Glomerular visceral epithelial cell (primary cell): ENCODE data around the gene ASPDH.
"Not testable (repeated sequence)": the region's sequence is repeated elsewhere in the genome, so short reads cannot be mapped to it uniquely, and the experiment has no call there.

Source experiments
- DNase-seq: peaks from one replicate; pipeline ENCODE4 v3.0.0-alpha.2; 2016; ENCODE audit errors: extremely low spot score

The ASPDH gene

DNA sequence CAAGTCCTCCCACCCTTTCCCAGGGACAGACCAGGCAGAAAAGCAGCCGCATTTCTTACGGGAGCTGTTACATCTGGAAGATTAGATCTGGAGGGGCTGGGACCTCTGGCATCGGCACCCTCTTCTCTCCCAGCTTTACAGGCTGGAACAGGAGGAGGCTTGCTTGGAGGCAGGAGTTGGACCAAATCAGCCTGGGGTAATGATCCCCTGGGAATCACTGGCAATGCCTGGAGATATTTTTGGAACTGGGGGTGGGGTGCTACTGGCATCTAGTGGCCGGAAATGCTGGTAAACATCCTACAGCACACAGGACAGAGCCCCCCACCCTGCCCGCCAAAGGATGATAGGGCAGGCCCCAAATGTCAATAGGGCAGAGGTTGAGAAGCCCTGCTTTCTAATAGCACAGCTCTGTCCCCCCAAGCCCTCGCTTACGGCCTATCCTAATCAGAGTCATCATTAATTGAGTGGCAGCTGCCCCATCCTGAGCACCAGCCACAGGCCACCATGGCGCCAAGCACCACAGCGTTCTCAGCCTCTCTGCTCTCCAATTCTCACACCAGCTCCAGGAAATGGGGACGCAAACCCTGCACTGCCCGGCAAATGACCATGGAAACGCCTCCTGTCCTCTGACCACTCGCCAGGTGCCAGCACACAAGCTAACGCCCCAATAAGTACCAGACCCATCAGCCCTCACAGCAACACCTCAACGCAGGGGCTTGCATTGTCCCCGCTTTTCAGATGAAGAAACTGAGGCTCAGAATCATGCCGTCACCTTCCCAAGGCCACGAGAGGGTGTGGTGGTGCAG, 33.9 kb upstream of the ASPDH start:
- DNase-seq = no peak

DNA sequence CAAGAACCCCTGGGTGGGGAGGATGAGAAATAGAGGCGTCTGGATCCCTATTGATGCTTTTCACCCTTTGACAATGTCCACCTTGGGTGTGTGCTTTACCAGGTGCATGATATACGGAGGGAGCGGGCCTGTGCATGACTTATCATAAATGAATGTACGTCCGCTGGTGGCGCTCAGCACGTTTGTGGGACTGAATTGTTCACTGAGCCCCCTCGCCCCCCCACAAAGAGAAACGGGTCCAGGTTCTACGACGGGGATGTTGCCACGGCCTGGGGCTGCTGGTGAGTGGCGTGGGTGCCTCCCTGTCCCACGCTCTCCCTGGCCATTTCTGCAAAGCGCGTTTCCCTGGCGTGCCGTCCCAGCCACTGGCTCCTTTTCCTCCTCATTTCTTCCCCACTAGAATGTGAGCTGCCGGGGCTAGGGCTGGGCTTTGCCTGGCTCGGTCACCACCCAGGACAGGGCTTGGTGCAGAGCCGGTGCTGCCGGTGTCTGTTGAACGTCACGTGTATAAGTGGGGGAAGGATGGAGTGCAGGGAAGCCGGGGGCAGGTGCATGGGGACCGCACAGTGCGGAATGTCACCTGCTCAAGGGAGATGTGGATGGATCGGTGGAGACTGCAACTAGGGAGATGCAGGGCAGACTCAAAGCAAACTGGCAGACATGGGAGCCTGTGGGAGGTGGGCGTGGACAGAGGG, 33.0 kb upstream of the ASPDH start:
- no peak for DNase-seq

DNA sequence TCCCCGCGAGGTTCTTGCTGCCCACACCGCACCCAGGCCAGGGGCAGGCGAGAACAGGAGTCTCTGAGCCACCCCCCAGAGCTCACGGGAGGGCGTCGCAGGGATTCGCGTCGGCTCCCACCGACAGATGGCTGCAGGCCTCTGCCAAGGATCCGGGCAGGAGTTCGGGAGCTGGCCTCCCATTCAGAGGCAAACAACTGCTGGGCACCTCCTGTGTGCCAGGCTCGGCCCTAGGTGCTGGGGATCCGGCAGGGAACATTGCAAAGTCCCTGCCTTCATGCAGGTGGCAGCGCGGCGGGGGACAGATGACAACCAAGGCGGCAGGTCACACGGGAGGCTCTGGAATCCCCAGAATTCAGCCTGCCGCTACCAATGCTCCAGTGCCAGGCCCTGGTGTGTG, 29.2 kb upstream of the ASPDH start:
- DNase-seq = no peak

DNA sequence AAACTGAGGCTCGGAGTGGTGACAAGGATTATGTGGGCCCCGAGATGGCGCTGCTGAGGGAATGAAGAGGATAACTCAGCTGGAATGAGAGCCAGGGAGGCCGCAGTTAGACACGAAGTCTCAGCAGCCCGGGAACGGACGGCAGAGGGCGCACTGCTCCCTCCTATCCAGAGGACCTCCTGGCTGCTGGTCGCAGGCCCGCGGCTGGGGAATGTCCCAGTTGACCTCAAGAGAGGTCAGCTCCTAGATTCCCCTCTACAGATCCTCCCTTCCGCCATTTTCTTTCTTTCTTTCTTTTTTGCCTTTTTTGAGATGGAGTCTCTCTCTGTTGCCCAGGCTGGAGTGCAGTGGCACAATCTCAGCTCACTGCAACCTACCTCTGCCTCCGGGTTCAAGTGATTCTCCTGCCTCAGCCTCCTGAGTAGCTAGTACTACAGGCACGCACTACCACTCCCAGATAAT, 24.1 kb upstream of the ASPDH start:
- peak; percentile 73 for DNase-seq

DNA sequence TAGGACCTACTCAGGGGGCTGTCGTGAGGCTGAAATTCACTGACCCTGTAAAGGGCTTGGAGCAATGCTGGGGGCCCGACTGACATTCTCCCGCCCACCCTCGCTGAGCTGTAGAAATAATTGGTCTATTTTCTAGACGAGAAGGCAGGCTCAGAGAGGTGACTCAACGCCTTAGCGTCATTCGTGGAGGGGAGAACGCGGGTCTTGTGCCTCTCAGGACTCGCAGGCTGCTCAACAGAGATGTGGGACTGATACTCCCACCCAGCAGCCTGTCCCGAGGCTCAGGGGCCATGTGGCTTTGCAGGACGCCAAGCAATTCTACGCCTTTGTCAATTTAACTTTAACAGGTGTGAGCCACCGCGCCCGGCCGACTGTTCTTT, 23.6 kb upstream of the ASPDH start:
- no peak for DNase-seq

DNA sequence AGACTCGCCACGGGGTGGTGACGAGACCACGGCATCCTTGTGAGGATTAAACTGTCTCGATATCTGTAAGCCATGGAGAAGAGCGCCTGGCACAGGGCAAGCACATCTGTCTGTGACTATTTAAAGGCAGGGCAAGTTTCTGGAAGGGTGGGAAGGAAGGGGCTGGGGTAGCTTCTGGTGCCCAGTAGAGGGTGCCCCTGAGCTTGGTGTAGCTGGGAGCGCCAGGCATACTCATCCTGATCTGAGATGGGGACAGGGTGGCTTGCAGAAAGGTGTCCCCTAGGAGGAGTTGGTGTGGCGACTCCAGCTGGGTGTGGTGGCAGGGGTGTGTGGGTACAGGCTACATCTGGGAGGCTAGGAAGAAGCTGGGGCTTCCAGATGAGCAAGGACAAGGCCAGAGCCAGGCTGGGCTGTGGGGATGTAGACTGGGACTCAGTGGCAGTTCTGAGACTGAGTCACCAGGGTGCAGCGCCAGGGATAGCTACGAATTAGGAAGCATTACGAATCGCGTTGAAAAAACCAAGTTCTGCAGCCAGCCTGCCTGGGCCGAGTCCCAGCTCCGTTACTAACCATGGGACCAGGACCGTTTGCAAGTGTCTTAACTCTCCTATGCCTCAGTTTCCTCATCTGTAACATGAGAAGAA, 23.1 kb upstream of the ASPDH start:
- no peak for DNase-seq

DNA sequence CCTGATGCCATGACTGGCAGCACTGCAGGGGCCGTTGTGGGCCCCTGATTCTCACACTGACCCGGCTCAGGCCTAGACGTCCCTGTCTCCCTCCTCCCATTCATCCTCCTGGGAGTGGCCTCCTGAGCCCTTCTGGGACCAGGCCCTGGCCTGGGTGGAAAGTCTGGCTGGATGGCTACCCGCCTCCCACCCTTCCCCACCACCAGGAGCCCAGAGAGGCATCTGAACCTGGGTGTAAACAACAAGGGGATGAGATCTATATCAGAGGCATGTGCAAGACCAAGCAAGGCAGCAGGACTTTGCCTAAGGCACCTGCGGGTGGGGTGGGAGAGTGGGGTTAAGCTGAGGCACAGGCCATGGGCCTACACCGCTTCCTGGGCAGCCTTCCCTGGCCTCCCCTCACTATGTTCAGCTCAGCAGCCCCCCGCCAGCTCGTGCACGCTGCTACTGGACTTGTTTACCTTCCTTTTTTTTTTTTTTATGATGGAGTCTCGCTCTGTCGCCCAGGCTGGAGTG, 22.0 kb upstream of the ASPDH start:
- no peak for DNase-seq

DNA sequence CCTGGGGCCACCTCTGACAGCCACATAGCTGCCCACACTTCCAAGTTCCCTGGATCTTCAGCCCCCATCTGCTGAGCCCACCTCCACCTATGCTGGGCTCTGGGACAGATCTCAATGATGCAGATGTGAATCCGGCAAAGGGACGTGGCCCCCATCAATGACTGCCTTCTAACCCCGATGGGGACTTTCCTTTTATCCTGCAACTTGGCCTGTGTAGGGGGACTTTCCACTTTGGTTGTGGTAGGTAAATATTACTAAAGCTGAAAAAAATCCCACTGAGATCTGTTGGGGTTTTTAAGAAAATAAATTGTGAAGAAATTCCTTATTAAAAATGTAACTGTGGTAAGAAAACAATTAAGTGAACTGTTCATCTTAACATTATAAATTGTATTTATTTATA, 20.8 kb upstream of the ASPDH start:
- DNase-seq = no peak

DNA sequence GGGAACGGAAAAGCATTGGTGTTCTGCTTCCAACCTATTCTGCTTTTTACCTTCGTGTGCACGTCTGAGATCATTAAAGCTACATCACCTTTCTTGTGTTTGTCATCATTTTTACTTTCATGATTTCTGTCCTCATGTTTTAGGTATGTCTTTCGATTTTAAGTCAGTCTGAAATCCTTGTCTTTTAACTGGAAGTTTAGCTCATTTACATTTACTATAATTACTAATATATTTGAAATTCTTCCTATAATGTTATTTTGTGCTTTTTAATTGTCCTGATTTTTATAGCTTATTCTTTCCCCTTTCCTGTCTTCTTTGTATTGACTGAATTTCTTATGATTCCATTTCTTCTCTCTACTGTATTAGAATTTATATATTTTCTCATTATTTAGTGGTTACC, 19.2 kb upstream of the ASPDH start:
- DNase-seq = no peak

DNA sequence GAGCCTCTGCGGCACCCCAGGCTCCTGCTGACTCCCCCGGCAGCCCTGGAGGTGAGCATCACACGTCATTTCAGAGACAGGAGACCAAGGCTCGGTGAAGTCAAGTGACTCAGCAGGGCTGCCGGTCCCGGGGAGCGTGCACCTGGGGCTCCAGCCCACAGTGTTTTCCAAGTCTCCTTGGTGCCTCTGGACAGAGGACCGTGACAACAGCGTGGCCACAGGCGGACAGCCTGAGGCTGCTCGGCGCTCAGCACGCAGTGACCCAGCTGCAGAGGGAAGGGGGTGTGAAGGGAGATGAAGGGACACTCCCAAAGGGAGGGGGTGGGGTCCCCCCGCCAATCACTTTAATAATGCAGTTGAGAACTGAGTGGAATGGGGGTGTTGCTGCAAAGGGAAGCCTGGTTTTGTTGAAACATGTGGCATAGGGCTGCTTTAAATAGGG, 17.5 kb upstream of the ASPDH start:
- DNase-seq = no peak

DNA sequence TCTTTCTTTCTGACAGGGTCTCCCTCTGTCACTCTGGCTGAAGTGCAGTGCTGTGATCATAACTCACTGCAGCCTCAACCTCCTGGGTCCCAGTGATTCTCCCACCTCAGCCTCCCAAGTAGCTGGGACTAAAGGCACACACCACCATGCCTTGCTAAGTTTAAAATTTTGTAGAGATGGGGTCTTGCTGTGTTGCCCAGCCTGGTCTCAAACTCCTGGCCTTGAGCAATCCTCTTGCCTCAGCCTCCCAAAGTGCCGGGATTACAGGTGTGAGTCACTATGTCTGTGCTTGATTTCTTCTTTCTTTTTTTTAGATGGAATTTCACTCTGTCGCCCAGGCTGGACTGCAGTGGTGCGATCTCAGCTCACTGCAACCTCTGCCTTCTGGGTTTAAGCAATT, 14.3 kb upstream of the ASPDH start:
- DNase-seq = not testable (repeated sequence)

DNA sequence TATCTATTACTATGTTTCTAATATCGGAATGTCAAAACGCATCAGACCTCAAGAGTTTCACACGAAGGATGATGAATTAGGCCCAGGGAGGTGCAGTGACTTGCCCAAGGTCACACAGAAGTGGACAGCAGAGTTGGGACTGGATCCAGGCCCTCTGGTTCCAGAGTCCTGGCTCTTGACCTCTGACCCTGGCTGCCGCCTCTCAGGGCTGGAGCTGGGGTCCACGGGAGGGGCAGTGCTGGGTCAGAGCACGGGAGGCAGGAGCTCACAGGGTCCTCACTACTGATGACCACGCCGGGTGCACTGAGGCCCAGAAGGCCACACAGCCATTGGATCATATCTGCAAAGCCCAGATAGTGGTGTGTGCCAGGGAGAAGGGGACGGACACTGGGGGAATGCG, 9.2 kb upstream of the ASPDH start:
- DNase-seq = no peak

DNA sequence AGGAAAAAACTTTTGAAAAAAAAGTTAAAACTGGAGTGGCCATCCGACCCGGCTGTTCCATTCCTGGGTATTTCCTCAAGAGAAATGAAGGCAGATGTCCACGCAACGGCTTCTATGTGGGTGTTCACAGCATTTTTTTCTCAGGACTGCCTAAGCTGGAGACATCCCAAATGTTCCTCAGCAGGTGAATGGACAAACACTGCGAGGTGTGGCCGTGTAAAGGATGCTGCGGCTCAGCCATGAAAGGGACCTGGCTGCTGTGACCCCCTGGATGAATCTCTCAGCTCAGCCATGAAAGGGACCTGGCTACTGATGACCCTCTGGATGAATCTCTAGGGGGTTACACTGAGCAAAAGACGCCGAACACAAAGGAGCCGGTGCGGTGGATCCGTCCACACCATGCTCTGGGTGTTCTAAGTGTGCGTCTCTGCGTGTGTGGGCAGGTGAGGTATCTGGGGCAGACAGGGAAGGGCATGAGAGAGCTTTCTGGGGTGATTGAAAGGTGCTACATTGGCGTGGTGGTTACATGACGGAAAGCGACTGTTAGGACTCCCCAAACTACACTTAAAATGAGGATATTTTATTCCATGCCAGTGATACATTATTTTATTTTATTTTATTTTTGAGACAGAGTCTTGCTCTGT, 7.2 kb upstream of the ASPDH start:
- no peak for DNase-seq

DNA sequence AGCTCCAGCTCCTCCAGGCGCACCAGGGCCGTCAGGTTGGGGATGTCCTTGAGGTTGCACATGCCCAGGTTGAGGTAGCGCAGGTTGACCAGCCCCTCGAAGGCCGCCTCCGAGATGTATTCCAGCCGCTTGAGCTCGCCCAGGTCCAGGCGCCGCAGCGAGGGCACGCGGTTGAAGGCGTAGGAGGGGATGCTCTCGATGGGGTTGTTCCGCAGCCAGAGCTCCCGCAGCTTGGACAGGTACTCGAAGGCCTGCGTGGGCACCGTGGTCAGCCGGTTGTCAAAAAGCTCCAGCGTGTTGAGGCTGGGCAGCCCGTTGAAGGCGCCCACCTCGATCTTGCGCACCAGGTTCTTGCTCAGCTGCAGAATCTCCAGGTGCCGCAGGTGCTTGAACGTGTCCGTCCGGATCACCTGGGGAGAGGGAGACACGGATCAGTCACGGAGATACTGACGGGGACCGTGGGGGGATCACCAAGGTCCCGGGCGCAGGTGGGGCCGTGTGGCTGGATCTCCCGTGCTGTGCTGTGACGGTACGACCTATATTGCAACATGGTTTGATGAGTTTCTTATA, 5.4 kb upstream of the ASPDH start:
- DNase-seq = no peak

DNA sequence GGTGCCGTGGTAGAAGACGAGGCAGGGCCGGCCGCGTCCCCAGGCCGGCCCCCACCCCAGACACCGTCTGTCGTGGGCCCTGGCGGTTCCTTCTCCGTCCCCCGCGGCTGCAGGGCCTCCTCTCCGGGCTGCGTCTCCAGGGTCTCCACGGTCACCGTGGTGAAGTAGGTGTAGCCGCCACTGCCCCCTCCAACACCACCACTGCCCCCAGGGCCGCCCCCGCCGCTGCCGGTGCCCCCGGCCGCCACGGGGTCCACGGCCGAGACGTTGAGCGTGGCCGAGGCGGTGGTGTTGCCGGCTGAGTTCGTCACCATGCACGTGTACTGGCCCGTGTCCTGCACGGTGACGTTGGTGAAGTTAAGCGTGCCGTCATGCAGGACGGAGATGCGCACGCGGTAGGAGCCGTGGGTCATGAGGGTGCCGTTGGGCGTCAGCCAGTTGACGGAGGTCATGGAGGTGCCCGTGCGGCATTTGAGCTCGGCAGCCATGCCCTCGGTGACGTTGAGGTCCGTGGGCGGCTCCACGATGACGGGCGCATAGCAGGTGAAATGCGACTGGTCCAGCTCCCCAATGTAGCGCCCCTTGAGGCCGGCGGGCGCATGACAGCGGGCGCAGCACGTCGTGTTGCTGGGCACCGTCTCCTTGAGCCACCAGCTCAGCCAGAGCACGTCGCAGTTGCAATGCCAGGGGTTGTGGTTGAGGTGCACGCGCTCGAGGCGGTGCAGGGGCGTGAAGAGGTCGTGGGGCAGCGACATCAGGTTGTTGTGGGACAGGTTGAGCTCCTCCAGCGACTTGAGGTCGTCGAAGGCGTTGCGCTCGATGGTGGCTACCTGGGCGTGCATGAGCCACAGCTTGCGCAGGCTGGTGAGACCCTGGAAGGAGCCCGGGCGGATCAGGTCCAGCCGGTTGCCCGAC, 4.6 kb upstream of the ASPDH start:
- no peak for DNase-seq

DNA sequence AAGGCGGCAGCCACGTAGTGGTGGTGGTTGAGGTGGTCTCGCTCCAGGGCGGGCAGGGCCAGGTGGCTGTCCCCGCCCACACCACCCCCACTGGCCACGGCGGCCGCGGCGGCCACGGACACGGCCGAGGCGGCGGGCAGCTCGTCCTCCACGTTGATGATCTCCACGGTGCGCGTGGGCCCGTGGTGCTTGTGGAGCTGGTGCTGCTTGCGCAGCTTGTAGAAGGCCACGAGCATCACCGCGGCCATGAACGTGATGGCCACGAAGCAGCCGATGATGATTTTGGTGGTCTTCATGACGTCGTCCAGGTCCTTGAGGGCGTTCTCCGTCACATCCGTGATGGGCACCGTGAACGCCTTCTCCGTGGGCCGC, 4.0 kb upstream of the ASPDH start:
- no peak for DNase-seq

DNA sequence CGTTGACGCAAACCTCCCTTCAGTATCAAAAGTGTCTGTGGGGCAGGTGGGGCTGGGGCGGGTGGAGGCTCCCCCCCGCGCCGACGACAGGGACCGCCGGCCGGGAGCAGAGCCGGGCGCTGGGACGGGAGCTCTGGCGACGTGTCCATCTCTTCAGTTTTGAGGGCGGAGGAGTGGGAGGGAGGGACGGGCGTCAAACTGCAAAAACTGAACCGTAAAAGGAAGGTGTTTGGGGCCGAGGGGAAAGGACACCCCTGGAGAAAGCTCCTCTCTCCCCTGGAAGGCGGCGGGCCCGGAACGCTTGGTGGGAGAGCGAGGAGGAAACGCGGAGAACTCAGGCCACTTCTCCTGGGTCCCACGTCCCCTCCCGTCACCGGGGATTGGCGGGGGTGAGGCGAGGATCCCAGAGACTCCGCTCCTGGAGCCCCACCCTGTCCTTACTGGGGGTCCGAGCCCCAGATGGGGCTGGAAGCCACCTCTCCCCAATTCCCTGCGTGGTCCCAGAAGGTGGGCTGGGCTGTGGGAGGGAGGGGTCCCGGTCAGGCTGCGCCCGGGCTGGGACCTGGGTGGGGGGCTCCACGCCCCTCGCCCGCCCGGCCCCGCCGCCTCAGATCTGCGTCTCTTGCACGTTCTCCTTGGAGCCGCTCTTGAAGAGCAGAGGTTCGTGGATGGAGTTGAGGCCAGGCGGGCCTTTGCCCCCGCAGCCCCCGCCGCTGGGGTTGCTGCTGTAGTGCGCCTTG, 3.4 kb upstream of the ASPDH start:
- DNase-seq = no peak

DNA sequence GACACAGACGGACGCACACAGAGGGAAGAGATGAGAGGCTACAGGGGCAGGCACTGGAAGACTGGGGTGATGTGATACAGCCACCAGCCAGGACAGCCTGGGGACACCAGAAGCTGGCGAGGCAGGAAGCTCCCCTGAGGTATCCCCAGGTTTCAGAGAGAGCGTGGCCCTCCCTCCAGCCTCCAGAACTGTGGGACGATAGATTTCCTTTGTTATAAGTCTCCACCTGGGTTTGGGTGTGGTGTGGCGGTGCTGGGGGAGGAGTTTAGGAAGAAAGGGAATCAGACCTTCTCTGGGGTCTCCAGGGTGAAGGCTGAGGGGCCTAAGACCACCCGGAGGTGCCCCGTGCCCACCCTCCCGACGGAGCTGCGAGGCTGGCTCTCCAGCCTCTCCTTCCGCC, 2.7 kb upstream of the ASPDH start:
- DNase-seq = no peak

DNA sequence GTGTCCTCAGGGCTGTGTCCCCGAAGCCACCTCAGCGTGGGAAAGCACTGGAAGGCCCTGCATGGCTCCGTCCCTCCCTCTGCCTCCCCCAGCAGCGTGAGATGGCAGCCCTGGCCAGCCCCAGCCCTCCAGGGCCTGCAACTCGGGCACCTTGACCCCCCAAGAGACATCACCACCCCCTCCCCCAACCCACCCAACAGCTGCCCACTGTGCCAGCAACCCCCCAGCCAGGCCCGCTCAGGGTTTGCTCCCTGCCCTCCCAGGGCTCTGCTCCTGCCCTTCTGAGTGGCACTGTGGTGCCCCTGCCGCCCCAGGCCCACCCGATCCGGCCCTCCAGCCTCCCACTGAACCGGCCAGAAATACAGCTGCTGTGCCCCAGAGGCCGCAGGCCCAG, 1.5 kb upstream of the ASPDH start:
- DNase-seq = no peak
